B cell (primary cell): ENCODE measurements around the gene FURIN. TPM values are rescaled to one million over a fixed set of nuclear protein-coding genes. Genes with fewer than 3 reads are reported as not detected.

ENCODE experiments used
- ATAC-seq: fragments of 200-7000 bp; cut with Tn5 transposase; one replicate; pipeline ENCODE4 v1.10.0; 2021; ENCODE audit warnings: low read depth, mild to moderate bottlenecking, moderate number of reproducible peaks, moderate library complexity
- CTCF ChIA-PET: fragments of 350-600 bp; sonication (Branson Sonifier 250); formaldehyde crosslinking; loops from one replicate; lab custom pipeline; 2021; ENCODE audit warnings: antibody characterized with exemption, inconsistent platforms; lab: Charles Lee
- POLR2A ChIA-PET: fragments of 350-600 bp; sonication (Branson Sonifier 250); formaldehyde crosslinking; loops from one replicate; lab custom pipeline; 2021; ENCODE audit warnings: antibody characterized with exemption; lab: Charles Lee
- DNase-seq: peaks from one replicate; pipeline ENCODE4 v3.0.0; 2013
- H2AFZ ChIP-seq: 2 replicates; pipeline ENCODE4 v1.6.1; 2012; ENCODE audit warnings: mild to moderate bottlenecking, low read depth, low read length; ENCODE audit not compliant: insufficient read depth, poor library complexity, severe bottlenecking
- H3K27ac ChIP-seq, 2 donors: 1 replicate in 1 of 2; 2 replicates in 1 of 2; pipeline ENCODE4 v1.5.1; 2012 to 2013; ENCODE audit warnings: low read length in 2 of 2, mild to moderate bottlenecking in 2 of 2, moderate library complexity in 1 of 2
- H3K27me3 ChIP-seq, 4 experiments: fragments of 200-600 bp in 1 of 4; sonication (generic) in 1 of 4; replicated peaks in 1 of 4; 1 replicate in 2 of 4; 2 replicates in 2 of 4; pipeline versions ENCODE4 v1.6.1 to v1.7.0; 2013 to 2016; ENCODE audit warnings: low read length in 3 of 4, mild to moderate bottlenecking in 2 of 4, mixed read lengths in 1 of 4, moderate library complexity in 1 of 4; ENCODE audit not compliant: insufficient read depth in 4 of 4, control insufficient read depth in 3 of 4; ENCODE audit errors: control extremely low read depth in 1 of 4
- H3K36me3 ChIP-seq, 2 experiments: replicated peaks in 1 of 2; 1 replicate in 1 of 2; 2 replicates in 1 of 2; pipeline versions ENCODE4 v1.6.1 to v1.7.1; 2013; ENCODE audit warnings: low read length in 1 of 2; ENCODE audit not compliant: insufficient read depth in 2 of 2, control insufficient read depth in 1 of 2; ENCODE audit errors: control extremely low read depth in 1 of 2, extremely low read depth in 1 of 2
- H3K4me1 ChIP-seq, 2 donors: fragments of 200-600 bp in 1 of 2; sonication (generic) in 1 of 2; 1 replicate in 1 of 2; 2 replicates in 1 of 2; pipeline versions ENCODE4 v1.5.1 to v1.6.1; 2013 to 2017; ENCODE audit warnings: low read length in 2 of 2; ENCODE audit not compliant: control insufficient read depth in 2 of 2, insufficient read depth in 2 of 2
- H3K4me2 ChIP-seq: replicated peaks from 2 replicates; pipeline ENCODE3; 2012; ENCODE audit warnings: mild to moderate bottlenecking, low read depth, low read length; ENCODE audit not compliant: poor library complexity, severe bottlenecking
- H3K4me3 ChIP-seq, 5 experiments: fragments of 200-600 bp in 1 of 5; sonication (generic) in 1 of 5; 1 replicate in 3 of 5; 2 replicates in 2 of 5; pipeline versions ENCODE4 v1.5.1 to v1.7.0; 2011 to 2016; ENCODE audit warnings: low read length in 4 of 5, mild to moderate bottlenecking in 4 of 5, low read depth in 2 of 5, control low read depth in 1 of 5, moderate library complexity in 1 of 5; ENCODE audit not compliant: insufficient read depth in 1 of 5; ENCODE audit errors: control extremely low read depth in 1 of 5, extremely low read depth in 1 of 5
- H3K79me2 ChIP-seq: fragments of 200-600 bp; sonication (generic); one replicate; pipeline ENCODE4 v1.6.0; 2016; ENCODE audit warnings: low read length; ENCODE audit not compliant: control insufficient read depth, insufficient read depth
- H3K9ac ChIP-seq: fragments of 200-600 bp; sonication (generic); 2 replicates; pipeline ENCODE4 v1.6.1; 2017; ENCODE audit warnings: mild to moderate bottlenecking, low read length, moderate library complexity
- H3K9me3 ChIP-seq, 3 donors: one replicate each; pipeline versions ENCODE4 v1.6.1 to v1.7.1; 2013; ENCODE audit warnings: low read length in 2 of 3; ENCODE audit not compliant: control insufficient read depth in 2 of 3, insufficient read depth in 1 of 3; ENCODE audit errors: control extremely low read depth in 1 of 3
- H4K20me1 ChIP-seq: 2 replicates; pipeline ENCODE4 v1.6.0; 2012; ENCODE audit warnings: mild to moderate bottlenecking, low read length; ENCODE audit not compliant: insufficient read depth, control insufficient read depth, poor library complexity, severe bottlenecking
- H3K27ac Mint-ChIP-seq: one replicate; pipeline ENCODE4 v1.8.0; 2021; ENCODE audit warnings: mixed read lengths
- H3K27me3 Mint-ChIP-seq: one replicate; pipeline ENCODE4 v1.8.0; 2021; ENCODE audit warnings: mixed read lengths
- H3K4me1 Mint-ChIP-seq: one replicate; pipeline ENCODE4 v1.8.0; 2021; ENCODE audit warnings: mixed read lengths
- H3K4me3 Mint-ChIP-seq: one replicate; pipeline ENCODE4 v1.8.0; 2021; ENCODE audit warnings: mixed read lengths
- H3K9me3 Mint-ChIP-seq: one replicate; pipeline ENCODE4 v1.8.0; 2022; ENCODE audit warnings: mixed read lengths; ENCODE audit not compliant: insufficient read depth
- EZH2 ChIP-seq: IDR thresholded peaks from 2 replicates; pipeline ENCODE4 v1.6.1; 2012; ENCODE audit warnings: borderline replicate concordance, low read depth, mild to moderate bottlenecking, moderate library complexity, low read length; ENCODE audit not compliant: insufficient read depth, poor library complexity, severe bottlenecking
- WGBS: methylation state at CpG from one replicate; pipeline ENCODE4 v1.1.5; 2013; ENCODE audit warnings: missing lambda C conversion rate; ENCODE audit not compliant: insufficient coverage; 5-methylcytosine and 5-hydroxymethylcytosine counted together
- intact Hi-C: fragments of 100-400 bp; cut with micrococcal nuclease; formaldehyde crosslinking; loops from one replicate; pipeline ENCODE4 v1.10.0; 2022
- polyA plus RNA-seq: library from polyadenylated mRNA; depleted of rRNA; stranded (reverse); fragments of >200 nt; gene quantifications from 2 replicates; pipeline ENCODE4 v1.2.3, GENCODE V29; 2012
- total RNA-seq, 2 donors: library from RNA; stranded (reverse); fragments of 120-200 nt in 1 of 2; gene quantifications; 1 replicate in 1 of 2; 2 replicates in 1 of 2; pipeline versions ENCODE4 v1.2.3 to v1.2.4, GENCODE V29; 2013 to 2022
- TF ChIP-seq, protein P1 (sequence below): fragments of 200-600 bp; IDR thresholded peaks from one replicate; pipeline ENCODE4 v1.8.0; 2022; ENCODE audit warnings: antibody characterized with exemption, mild to moderate bottlenecking

The FURIN gene
- total and polyA plus RNA-seq, 2 donors (not counting 1 experiment from before 2014, with no cell fraction given): 31.6 to 66.7 TPM

DNA sequence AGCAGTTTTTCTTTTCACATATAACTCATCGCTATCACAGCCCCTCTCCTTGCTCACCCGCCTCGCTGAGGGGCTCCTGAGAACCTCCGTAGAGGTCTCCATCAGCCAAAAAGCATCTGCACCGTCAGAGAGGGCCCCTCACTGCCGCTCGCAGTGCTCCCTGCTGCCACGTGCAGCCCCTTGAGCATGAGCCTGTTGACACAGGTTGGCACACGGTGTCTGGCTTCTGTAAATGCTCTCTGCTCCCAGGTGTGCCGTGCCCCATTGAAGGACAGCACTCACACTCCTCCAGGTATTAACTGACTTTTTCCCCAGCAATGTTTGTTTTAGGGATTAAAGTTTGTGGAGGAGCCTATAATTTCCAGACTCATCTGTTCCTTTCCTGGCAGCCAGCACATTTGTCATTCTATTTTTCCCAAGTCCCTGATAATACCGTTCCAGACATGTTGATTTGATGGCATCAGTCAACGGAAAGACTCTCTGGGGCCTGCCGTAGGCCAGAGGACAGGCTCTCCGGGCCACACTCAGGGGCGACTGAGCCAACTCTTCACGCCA lies 2.1 kb upstream of the FURIN start:
- no peaks in the 10 kb centered on the region for H3K27me3 ChIP-seq
- H4K20me1 ChIP-seq: no peaks in the 10 kb centered on the region
- H3K27ac ChIP-seq: no peak overlapping the region
- Mint-ChIP-seq H3K27me3 (no peaks in the 10 kb centered on the region), H3K4me3 (no peak overlapping the region), H3K9me3 (no peaks in the 10 kb centered on the region), H3K27ac (no peak overlapping the region), H3K4me1 (peaks cover 33% of the 10 kb centered on the region)
- intact Hi-C loops: no loop called here
- TF ChIP-seq, protein P1, sequence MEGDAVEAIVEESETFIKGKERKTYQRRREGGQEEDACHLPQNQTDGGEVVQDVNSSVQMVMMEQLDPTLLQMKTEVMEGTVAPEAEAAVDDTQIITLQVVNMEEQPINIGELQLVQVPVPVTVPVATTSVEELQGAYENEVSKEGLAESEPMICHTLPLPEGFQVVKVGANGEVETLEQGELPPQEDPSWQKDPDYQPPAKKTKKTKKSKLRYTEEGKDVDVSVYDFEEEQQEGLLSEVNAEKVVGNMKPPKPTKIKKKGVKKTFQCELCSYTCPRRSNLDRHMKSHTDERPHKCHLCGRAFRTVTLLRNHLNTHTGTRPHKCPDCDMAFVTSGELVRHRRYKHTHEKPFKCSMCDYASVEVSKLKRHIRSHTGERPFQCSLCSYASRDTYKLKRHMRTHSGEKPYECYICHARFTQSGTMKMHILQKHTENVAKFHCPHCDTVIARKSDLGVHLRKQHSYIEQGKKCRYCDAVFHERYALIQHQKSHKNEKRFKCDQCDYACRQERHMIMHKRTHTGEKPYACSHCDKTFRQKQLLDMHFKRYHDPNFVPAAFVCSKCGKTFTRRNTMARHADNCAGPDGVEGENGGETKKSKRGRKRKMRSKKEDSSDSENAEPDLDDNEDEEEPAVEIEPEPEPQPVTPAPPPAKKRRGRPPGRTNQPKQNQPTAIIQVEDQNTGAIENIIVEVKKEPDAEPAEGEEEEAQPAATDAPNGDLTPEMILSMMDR: no peak
- no peak for TF ChIP-seq EZH2
- WGBS: 91% methylated on average over 15 of the region's 16 CpGs
- H3K9me3 ChIP-seq: no peaks in the 10 kb centered on the region
- no peak overlapping the region for H2AFZ ChIP-seq
- CTCF ChIA-PET: no interaction called here
- H3K36me3 ChIP-seq: no peaks in the 10 kb centered on the region
- no peak overlapping the region for H3K4me3 ChIP-seq
- H3K79me2 ChIP-seq: no peaks in the 10 kb centered on the region
- POLR2A ChIA-PET: no interaction called here
- no peak overlapping the region for H3K4me2 ChIP-seq
- ATAC-seq (no peak), DNase-seq (no peak)
- peaks cover 20 to 32% of the 10 kb centered on the region in 2 donors for H3K4me1 ChIP-seq
- H3K9ac ChIP-seq: no peak overlapping the region

DNA sequence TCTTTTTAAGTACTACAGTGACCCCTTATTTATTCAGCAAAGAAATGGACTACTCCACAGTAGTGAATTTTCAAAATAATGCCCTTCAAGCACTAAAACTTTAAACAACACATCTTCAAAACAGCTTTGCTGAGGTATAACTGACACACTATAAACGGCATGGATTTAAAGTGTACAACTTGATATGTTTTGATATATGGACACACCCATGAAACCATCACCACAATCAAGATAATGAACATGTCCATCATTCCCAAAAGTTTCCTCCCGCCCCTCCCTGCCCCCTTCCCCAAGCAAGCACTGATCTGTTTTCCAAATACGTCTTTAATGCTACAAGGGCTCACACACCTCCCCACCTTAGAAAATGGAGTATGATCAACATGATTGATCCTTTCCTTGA lies 1.6 kb upstream of the FURIN start:
- Histone ChIP-seq H2AFZ (no peak overlapping the region), H3K4me3 (no peak overlapping the region), H4K20me1 (no peaks in the 10 kb centered on the region), H3K4me2 (no peak overlapping the region), H3K27ac (no peak overlapping the region), H3K4me1 (peaks cover 20 to 32% of the 10 kb centered on the region in 2 donors), H3K9me3 (no peaks in the 10 kb centered on the region), H3K36me3 (no peaks in the 10 kb centered on the region), H3K79me2 (no peaks in the 10 kb centered on the region), H3K9ac (no peak overlapping the region), H3K27me3 (no peaks in the 10 kb centered on the region)
- Mint-ChIP-seq H3K27me3 (no peaks in the 10 kb centered on the region), H3K4me3 (no peak overlapping the region), H3K27ac (no peak overlapping the region), H3K9me3 (no peaks in the 10 kb centered on the region), H3K4me1 (peaks cover 33% of the 10 kb centered on the region)
- ChIA-PET CTCF (interaction anchor here (1.6 kb wide), 1 partner anchor 48 kb away, joined by 4 read pairs; no protein-coding TSS in a partner anchor), POLR2A (interaction anchor here (0.6 kb wide), 2 partner anchors 12 to 339 kb away, joined by 4 to 5 read pairs; no protein-coding TSS in a partner anchor)
- WGBS: 100% methylated on average over 2 of the region's 3 CpGs
- ATAC-seq (no peak), DNase-seq (no peak)
- intact Hi-C loops: no loop called here
- TF ChIP-seq, protein P1: no peak
- no peak for TF ChIP-seq EZH2
